K562 (cell line): ENCODE measurements around the gene SMAD4. TPM values are rescaled to one million over a fixed set of nuclear protein-coding genes. Genes with fewer than 3 reads are reported as not detected.

Experiments
- HDAC6 ChIP-seq: IDR thresholded peaks from 2 replicates; pipeline ENCODE4 v1.6.1; 2012; ENCODE audit warnings: low read depth, mild to moderate bottlenecking, control low read depth, inconsistent platforms, low read length, moderate library complexity
- RBBP5 ChIP-seq: fragments of 200-600 bp; sonication (generic); IDR thresholded peaks from 2 replicates; pipeline ENCODE4 v1.6.1; 2012; ENCODE audit warnings: borderline replicate concordance, mild to moderate bottlenecking, low read length, control low read depth, inconsistent platforms; ENCODE audit not compliant: insufficient read depth, poor library complexity, severe bottlenecking
- ZNF445 ChIP-seq: fragments of 250-450 bp; sonication (Bioruptor Pico); IDR thresholded peaks from 2 replicates; pipeline ENCODE4 v1.4.0; 2020; ENCODE audit warnings: low read depth, mild to moderate bottlenecking, moderate library complexity
- ZNF717 ChIP-seq: fragments of 250-450 bp; sonication (Bioruptor Pico); IDR thresholded peaks from 2 replicates; pipeline ENCODE4 v1.5.0; 2021
- polyA plus RNA-seq, 8 experiments: library from polyadenylated mRNA; depleted of rRNA in 4 of 8; stranded (reverse) in 5 of 8; unstranded in 3 of 8; fragments of >200 nt; fragmentation: Nextera tagmentation in 2 of 8; fragmentation: Illumina TruSeq in 1 of 8; extraction: Ambion mirVana in 2 of 8; extraction: Trizol in 1 of 8; gene quantifications; 2 replicates each; pipeline versions ENCODE4 v1.2.1 to v1.2.3, GENCODE V29; 2011 to 2014; ENCODE audit warnings: inconsistent platforms in 1 of 8, missing spikeins in 1 of 8
- total RNA-seq, 7 experiments: library from RNA; depleted of rRNA in 6 of 7; stranded (reverse); fragments of >200 nt in 6 of 7; fragmentation: Illumina TruSeq in 2 of 7; extraction: Trizol in 2 of 7; gene quantifications; 2 replicates each; pipeline versions ENCODE4 v1.2.1 to v1.2.3, GENCODE V29; 2011 to 2021; ENCODE audit warnings: low replicate concordance in 1 of 7
- TF ChIP-seq, protein P1 (sequence below): fragments of 250-450 bp; sonication (Bioruptor Pico); IDR thresholded peaks from 2 replicates; pipeline ENCODE4 v1.4.0; 2020
- TF ChIP-seq, protein P2 (sequence below): sonication (generic); formaldehyde crosslinking; IDR thresholded peaks from 2 replicates; pipeline ENCODE4 v1.8.0; 2022; ENCODE audit warnings: mild to moderate bottlenecking, missing genetic modification reagents
- TF ChIP-seq, protein P3 (sequence below): sonication (generic); formaldehyde crosslinking; IDR thresholded peaks from 2 replicates; pipeline ENCODE4 v1.8.1; 2023; ENCODE audit warnings: mild to moderate bottlenecking, missing genetic modification reagents

SMAD4 gene
- total and polyA plus RNA-seq, 9 of the 15 experiments (the other 6 are each of a cell fraction or from before 2014, with no cell fraction given): 5.7 to 55.0 (median 39.4) TPM

DNA sequence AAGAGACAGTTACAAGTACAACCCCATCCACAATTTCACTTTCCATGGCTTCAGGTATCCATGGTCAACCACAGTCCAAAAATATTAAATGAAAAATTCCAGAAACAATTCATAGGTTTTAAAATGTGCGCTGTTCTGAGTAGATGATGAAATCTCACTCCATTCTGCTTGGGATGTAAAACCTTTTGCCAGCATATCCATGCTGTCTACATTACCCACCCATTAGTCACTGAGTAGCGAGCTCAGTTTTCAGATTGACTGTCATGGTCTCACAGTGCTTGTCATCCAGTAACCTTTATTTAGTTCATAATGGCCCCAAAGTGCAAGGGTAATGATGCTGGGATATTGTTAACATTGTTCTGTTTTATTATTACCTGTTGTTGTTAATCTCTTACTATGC lies 40.5 kb downstream of the SMAD4 start (continued):
- TF ChIP-seq RBBP5: no peak
- TF ChIP-seq, protein P1, sequence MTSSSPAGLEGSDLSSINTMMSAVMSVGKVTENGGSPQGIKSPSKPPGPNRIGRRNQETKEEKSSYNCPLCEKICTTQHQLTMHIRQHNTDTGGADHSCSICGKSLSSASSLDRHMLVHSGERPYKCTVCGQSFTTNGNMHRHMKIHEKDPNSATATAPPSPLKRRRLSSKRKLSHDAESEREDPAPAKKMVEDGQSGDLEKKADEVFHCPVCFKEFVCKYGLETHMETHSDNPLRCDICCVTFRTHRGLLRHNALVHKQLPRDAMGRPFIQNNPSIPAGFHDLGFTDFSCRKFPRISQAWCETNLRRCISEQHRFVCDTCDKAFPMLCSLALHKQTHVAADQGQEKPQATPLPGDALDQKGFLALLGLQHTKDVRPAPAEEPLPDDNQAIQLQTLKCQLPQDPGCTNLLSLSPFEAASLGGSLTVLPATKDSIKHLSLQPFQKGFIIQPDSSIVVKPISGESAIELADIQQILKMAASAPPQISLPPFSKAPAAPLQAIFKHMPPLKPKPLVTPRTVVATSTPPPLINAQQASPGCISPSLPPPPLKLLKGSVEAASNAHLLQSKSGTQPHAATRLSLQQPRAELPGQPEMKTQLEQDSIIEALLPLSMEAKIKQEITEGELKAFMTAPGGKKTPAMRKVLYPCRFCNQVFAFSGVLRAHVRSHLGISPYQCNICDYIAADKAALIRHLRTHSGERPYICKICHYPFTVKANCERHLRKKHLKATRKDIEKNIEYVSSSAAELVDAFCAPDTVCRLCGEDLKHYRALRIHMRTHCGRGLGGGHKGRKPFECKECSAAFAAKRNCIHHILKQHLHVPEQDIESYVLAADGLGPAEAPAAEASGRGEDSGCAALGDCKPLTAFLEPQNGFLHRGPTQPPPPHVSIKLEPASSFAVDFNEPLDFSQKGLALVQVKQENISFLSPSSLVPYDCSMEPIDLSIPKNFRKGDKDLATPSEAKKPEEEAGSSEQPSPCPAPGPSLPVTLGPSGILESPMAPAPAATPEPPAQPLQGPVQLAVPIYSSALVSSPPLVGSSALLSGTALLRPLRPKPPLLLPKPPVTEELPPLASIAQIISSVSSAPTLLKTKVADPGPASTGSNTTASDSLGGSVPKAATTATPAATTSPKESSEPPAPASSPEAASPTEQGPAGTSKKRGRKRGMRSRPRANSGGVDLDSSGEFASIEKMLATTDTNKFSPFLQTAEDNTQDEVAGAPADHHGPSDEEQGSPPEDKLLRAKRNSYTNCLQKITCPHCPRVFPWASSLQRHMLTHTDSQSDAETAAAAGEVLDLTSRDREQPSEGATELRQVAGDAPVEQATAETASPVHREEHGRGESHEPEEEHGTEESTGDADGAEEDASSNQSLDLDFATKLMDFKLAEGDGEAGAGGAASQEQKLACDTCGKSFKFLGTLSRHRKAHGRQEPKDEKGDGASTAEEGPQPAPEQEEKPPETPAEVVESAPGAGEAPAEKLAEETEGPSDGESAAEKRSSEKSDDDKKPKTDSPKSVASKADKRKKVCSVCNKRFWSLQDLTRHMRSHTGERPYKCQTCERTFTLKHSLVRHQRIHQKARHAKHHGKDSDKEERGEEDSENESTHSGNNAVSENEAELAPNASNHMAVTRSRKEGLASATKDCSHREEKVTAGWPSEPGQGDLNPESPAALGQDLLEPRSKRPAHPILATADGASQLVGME (CRISPR knock-in tag): no peak
- TF ChIP-seq ZNF445 (CRISPR knock-in tag): no peak
- TF ChIP-seq, protein P2, sequence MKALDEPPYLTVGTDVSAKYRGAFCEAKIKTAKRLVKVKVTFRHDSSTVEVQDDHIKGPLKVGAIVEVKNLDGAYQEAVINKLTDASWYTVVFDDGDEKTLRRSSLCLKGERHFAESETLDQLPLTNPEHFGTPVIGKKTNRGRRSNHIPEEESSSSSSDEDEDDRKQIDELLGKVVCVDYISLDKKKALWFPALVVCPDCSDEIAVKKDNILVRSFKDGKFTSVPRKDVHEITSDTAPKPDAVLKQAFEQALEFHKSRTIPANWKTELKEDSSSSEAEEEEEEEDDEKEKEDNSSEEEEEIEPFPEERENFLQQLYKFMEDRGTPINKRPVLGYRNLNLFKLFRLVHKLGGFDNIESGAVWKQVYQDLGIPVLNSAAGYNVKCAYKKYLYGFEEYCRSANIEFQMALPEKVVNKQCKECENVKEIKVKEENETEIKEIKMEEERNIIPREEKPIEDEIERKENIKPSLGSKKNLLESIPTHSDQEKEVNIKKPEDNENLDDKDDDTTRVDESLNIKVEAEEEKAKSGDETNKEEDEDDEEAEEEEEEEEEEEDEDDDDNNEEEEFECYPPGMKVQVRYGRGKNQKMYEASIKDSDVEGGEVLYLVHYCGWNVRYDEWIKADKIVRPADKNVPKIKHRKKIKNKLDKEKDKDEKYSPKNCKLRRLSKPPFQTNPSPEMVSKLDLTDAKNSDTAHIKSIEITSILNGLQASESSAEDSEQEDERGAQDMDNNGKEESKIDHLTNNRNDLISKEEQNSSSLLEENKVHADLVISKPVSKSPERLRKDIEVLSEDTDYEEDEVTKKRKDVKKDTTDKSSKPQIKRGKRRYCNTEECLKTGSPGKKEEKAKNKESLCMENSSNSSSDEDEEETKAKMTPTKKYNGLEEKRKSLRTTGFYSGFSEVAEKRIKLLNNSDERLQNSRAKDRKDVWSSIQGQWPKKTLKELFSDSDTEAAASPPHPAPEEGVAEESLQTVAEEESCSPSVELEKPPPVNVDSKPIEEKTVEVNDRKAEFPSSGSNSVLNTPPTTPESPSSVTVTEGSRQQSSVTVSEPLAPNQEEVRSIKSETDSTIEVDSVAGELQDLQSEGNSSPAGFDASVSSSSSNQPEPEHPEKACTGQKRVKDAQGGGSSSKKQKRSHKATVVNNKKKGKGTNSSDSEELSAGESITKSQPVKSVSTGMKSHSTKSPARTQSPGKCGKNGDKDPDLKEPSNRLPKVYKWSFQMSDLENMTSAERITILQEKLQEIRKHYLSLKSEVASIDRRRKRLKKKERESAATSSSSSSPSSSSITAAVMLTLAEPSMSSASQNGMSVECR (CRISPR knock-in tag): no peak
- TF ChIP-seq HDAC6: no peak
- TF ChIP-seq, protein P3, sequence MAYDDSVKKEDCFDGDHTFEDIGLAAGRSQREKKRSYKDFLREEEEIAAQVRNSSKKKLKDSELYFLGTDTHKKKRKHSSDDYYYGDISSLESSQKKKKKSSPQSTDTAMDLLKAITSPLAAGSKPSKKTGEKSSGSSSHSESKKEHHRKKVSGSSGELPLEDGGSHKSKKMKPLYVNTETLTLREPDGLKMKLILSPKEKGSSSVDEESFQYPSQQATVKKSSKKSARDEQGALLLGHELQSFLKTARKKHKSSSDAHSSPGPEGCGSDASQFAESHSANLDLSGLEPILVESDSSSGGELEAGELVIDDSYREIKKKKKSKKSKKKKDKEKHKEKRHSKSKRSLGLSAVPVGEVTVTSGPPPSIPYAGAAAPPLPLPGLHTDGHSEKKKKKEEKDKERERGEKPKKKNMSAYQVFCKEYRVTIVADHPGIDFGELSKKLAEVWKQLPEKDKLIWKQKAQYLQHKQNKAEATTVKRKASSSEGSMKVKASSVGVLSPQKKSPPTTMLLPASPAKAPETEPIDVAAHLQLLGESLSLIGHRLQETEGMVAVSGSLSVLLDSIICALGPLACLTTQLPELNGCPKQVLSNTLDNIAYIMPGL: no peak
- TF ChIP-seq ZNF717 (CRISPR knock-in tag): no peak
- TF ChIP-seq, all 486 proteins: peak for 0
